Gastrocnemius medialis (tissue), 4 donors: ENCODE results near the gene RASSF5.

ENCODE experiments used
- POLR2A ChIP-seq, 2 donors: fragments of 450-650 bp; IDR thresholded peaks; one replicate each; pipeline ENCODE4 v1.6.1; 2017; ENCODE audit warnings: antibody characterized with exemption in 2 of 2, mild to moderate bottlenecking in 2 of 2, moderate library complexity in 2 of 2
- TF ChIP-seq, protein P1 (sequence below), 5 experiments: fragments of 450-650 bp in 3 of 5; fragments of 200-600 bp in 2 of 5; sonication (generic) in 2 of 5; IDR thresholded peaks in 4 of 5; conservative IDR thresholded peaks in 1 of 5; 1 replicate in 4 of 5; 2 replicates in 1 of 5; pipeline ENCODE4 v1.5.1; 2016 to 2019; ENCODE audit warnings: antibody characterized with exemption in 5 of 5, mild to moderate bottlenecking in 3 of 5, moderate library complexity in 3 of 5

DNA sequence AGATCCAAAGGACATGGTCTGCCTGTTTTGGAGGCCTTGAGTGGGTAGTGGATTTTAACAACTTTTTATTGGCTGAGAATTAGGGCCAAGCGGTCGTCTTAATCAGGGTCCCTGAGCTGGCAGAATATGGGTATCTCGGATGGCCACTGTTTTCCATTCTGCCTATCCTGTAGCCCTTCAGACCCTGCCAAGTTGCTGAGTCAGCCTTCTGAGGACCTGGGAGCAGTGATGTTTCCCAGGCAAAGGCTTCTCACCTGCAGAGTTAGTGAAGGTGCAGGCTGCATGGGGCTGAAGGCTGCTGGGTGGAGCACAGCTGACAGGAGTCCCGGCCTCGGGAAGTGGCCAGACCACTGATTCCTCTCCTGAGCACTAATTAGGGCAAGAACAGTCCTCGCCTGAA lies 11.4 kb downstream of the RASSF5 start:
- TF ChIP-seq, protein P1, sequence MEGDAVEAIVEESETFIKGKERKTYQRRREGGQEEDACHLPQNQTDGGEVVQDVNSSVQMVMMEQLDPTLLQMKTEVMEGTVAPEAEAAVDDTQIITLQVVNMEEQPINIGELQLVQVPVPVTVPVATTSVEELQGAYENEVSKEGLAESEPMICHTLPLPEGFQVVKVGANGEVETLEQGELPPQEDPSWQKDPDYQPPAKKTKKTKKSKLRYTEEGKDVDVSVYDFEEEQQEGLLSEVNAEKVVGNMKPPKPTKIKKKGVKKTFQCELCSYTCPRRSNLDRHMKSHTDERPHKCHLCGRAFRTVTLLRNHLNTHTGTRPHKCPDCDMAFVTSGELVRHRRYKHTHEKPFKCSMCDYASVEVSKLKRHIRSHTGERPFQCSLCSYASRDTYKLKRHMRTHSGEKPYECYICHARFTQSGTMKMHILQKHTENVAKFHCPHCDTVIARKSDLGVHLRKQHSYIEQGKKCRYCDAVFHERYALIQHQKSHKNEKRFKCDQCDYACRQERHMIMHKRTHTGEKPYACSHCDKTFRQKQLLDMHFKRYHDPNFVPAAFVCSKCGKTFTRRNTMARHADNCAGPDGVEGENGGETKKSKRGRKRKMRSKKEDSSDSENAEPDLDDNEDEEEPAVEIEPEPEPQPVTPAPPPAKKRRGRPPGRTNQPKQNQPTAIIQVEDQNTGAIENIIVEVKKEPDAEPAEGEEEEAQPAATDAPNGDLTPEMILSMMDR (IDR thresholded peaks at IDR 0.05 in 4 of 5, conservative IDR thresholded peaks at IDR 0.05 in 1 of 5): no peak
- no peak for TF ChIP-seq POLR2A (IDR thresholded peaks at IDR 0.05)
